GM12872 (cell line): ENCODE results near the gene NVL.

ENCODE experiments used
- CTCF ChIP-seq: IDR thresholded peaks from 3 replicates; pipeline ENCODE4 v1.5.1; 2011; ENCODE audit warnings: low read depth, mild to moderate bottlenecking, low read length, moderate library complexity; ENCODE audit not compliant: insufficient read depth

Gene NVL

GRCh38 chr1:224325959-224326358 lies 4.0 kb downstream of the NVL start:
- TF ChIP-seq CTCF, result no peak

- no peak for TF ChIP-seq CTCF
These were observed 8.3 kb downstream of the NVL start for GRCh38 chr1:224321706-224322105.

- no peak for TF ChIP-seq CTCF
These were observed 12.5 kb downstream of the NVL start for GRCh38 chr1:224317383-224318045.

DNA sequence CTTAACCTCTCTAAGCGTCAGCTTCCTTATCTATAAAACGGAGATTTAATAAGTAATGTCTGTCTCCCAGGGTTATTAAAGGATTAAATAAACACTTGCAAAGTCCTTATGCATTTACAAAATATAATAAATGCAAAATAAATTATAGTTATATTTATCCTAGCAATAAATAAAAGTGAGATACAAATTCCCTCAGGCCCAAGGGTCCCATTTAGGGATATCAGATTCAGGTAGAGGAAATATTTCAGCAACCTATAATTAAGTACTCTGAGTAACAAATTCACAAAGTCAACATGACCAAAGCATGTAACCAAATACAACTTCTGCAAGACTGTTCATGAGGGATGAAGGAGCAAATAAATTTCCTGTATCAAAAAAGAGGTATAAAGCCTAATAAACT lies 17.9 kb downstream of the NVL start:
- no peak for TF ChIP-seq CTCF

DNA sequence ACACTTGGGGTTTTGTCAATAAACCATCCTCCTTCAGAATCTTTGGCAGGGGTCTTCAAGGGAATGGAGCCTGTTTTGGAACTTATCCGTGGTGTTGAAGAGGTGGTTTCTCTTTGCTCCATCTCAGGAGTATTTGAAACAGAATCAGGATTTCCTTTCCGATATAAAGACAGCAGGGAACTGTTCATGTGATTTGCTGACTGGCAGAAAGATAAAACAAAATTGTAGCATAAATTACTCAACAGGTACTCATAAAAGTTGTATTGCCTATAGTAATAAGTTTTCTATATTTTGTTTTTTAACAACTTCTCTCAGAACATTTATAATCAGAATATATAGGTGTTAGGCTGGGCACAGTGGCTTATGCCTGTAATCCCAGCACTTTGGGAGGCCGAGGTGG lies 21.9 kb downstream of the NVL start:
- TF ChIP-seq CTCF, result no peak

GRCh38 chr1:224304767-224305166 lies 25.2 kb downstream of the NVL start:
- TF ChIP-seq CTCF, result no peak

DNA sequence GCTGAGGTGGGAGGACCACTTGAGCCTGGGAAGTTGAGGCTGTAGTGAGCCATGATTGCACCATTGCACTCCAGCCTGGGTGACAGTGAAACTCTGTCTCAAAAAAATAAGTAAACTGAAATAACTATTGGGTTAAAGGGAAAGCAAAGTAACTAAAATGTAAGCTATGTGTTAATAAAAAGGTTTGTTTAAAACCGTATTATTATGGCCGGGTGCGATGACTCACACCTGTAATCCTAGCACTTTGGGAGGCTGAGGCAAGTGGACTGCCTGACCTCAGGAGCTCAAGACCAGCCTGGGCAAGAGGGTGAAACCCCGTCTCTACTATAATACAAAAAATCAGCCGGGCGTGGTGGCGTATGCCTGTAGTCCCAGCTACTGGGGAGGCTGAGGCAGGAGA lies 27.0 kb downstream of the NVL start:
- TF ChIP-seq CTCF, result no peak

DNA sequence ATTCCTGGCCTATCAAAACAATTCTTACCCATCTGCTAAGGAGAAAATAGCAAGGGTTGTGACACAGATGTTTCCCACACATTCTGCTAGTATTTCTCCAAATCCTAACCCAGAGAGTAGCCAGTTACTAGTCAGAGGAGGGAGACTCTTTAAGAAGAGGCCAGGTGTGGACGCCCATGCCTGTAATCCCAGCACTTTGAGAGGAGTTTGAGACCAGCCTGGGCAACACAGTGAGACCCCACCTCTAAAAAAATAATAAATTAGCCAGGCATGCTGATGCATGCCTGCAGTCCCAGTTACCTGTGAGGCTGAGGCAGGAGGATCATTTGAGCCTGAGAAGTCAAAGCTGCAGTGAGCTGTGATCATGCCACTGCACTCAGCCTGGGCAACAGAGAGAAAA lies 28.6 kb downstream of the NVL start:
- TF ChIP-seq CTCF, result no peak
